ENCODE data around the gene CTU1.

- TF ChIP-seq BCLAF1 (IDR thresholded peaks at IDR 0.05) (no peak), CHD2 (IDR thresholded peaks at IDR 0.05; ENCODE audit: borderline replicate concordance, low read depth, low read length) (no peak)
These were observed 15.1 kb downstream of the CTU1 start for GRCh38 chr19:51093101-51093500.

Measured in GM12878 (cell line).